Naive thymus-derived CD8-positive, alpha-beta T cell (primary cell): ENCODE results near the gene TOR4A. TPM values are rescaled to one million over a fixed set of nuclear protein-coding genes. Genes with fewer than 3 reads are reported as not detected.
"Not testable (repeated sequence)": the region's sequence is repeated elsewhere in the genome, so short reads cannot be mapped to it uniquely, and the experiment has no call there.

Experiments used
- ATAC-seq, 2 donors: fragments of 150-1000 bp; cut with Tn5 transposase in 1 of 2; sonication (Bioruptor Pico), chemical (Tn5 transposase) in 1 of 2; 1 replicate in 1 of 2; 2 replicates in 1 of 2; pipeline ENCODE4 v1.10.0; 2021; ENCODE audit warnings: mild to moderate bottlenecking in 2 of 2, moderate library complexity in 2 of 2
- POLR2A ChIA-PET: fragments of 350-600 bp; sonication (Branson Sonifier 250); formaldehyde crosslinking; loops from one replicate; lab custom pipeline; 2021; ENCODE audit warnings: antibody characterized with exemption; lab: Charles Lee
- DNase-seq, 10 donors: peaks; one replicate each; pipeline versions ENCODE4 v3.0.0 to v3.0.0-alpha.2; 2020 to 2022
- H3K27ac Mint-ChIP-seq, 10 donors: one replicate each; pipeline ENCODE4 v1.8.0; 2020 to 2022; ENCODE audit warnings: mild to moderate bottlenecking in 10 of 10, mixed read lengths in 10 of 10, moderate library complexity in 4 of 10, inconsistent platforms in 1 of 10
- H3K27me3 Mint-ChIP-seq, 5 donors: one replicate each; pipeline ENCODE4 v1.8.0; 2021 to 2022; ENCODE audit warnings: mixed read lengths in 5 of 5
- H3K36me3 Mint-ChIP-seq, 3 donors: one replicate each; pipeline ENCODE4 v1.8.0; 2020 to 2022; ENCODE audit warnings: mixed read lengths in 3 of 3, mild to moderate bottlenecking in 2 of 3, inconsistent platforms in 1 of 3
- H3K4me1 Mint-ChIP-seq, 4 donors: one replicate each; pipeline ENCODE4 v1.8.0; 2021 to 2022; ENCODE audit warnings: mixed read lengths in 4 of 4
- H3K4me3 Mint-ChIP-seq, 10 donors: one replicate each; pipeline ENCODE4 v1.8.0; 2020 to 2022; ENCODE audit warnings: mild to moderate bottlenecking in 10 of 10, mixed read lengths in 10 of 10, moderate library complexity in 6 of 10, inconsistent platforms in 1 of 10
- H3K9me3 Mint-ChIP-seq, 9 donors: one replicate each; pipeline ENCODE4 v1.8.0; 2020 to 2022; ENCODE audit warnings: mixed read lengths in 9 of 9, mild to moderate bottlenecking in 3 of 9, inconsistent platforms in 1 of 9, moderate library complexity in 1 of 9
- polyA plus RNA-seq, 3 donors: library from polyadenylated mRNA; unstranded; fragments of 300-500 nt; fragmentation: Illumina TruSeq; gene quantifications; one replicate each; pipeline ENCODE4 v1.2.3, GENCODE V29; 2021
- total RNA-seq, 8 experiments: library from RNA in 2 of 8; stranded (reverse) in 2 of 8; gene quantifications; one replicate each; pipeline ENCODE4 v1.2.3 and lab custom pipeline; 2021 to 2026

The TOR4A gene
- total and polyA plus RNA-seq, 5 experiments from 2014 or later: 0.12 to 1.4 (median 0.53) TPM; not detected in 1

DNA sequence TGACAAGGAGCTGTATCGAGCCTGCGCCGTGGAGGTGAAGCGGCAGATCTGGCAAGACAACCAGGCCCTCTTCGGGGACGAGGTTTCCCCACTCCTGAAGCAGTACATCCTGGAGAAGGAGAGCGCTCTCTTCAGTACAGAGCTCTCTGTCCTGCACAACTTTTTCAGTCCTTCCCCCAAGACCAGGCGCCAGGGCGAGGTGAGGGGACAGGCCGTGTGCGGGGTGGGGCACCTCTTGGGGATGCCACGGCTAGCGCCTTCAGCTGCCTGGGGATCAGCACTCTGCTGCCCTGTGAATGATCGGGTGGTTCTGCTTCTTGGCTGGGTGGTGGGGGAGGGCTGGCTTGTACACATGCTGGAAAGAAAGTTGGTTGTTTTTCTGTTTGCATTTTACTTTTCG lies 20.7 kb upstream of the TOR4A start:
- DNase-seq (no peak), ATAC-seq (no peak)
- Mint-ChIP-seq H3K27me3 (no peaks in the 10 kb centered on the region), H3K9me3 (no peaks in the 10 kb centered on the region), H3K27ac (peak overlapping the region in 1 of 10 donors; percentile 19), H3K4me3 (peak overlapping the region; percentile 59 to 96 (median 86)), H3K36me3 (peaks cover 0 to 22% (median 3%) of the 10 kb centered on the region in 3 donors), H3K4me1 (peaks cover 4 to 22% (median 15%) of the 10 kb centered on the region in 4 donors)
- POLR2A ChIA-PET: interaction anchor here (0.6 to 8.2 kb wide), 7 partner anchors 9 to 292 kb away, joined by 4 to 139 read pairs (median 6); partner anchors contain the start of genes MAN1B1 and TUBB4B

DNA sequence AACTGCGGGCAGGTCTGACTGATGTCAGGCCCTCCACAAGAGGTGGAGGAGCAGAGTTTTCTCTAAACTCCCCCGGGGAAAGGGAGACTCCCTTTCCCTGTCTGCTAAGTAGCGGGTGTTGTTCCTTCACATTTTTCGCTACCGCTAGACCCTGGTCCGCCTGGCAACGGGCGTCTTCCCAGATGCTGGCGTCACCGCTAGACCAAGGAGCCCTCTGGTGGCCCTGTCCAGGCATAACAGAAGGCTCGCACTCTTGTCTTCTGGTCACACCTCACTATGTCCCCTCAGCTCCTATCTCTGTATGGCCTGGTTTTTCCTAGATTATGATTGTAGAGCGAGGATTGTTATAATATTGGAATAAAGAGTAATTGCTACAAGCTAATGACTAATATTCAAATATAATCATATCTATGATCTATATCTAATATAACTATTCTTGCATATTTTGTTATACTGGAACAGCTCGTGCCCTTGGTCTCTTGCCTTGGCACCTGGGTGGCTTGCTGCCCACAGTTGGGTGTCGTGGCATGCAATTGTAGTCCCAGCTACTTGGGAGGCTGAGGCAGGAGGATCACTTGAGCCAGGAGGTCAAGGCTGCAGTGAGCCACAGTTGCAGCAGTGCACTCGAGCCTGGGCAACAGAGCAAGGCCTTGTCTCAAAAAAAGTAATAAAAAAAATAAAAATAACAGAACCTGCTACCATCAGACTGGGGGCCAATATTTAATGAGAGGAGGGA lies 15.2 kb upstream of the TOR4A start:
- not testable (repeated sequence) for H3K27me3 Mint-ChIP-seq
- peak in 1 of 10 donors; percentile 38 for DNase-seq
- POLR2A ChIA-PET: interaction anchor here (1.2 kb wide), 1 partner anchor 8 kb away, joined by 4 read pairs; no protein-coding TSS in a partner anchor

DNA sequence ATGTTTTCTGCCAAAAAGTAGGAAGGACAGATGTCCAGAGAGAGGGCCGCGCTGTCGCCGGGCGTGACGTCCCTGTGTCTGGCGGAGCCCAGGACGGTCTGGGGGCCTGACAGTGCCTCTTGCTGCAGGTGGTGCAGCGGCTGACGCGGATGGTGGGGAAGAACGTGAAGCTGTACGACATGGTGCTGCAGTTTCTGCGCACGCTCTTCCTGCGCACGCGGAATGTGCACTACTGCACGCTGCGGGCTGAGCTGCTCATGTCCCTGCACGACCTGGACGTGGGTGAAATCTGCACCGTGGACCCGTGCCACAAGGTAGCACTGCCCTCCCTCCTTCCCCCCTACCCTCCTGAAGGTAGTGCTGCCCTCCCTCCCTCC lies 14.6 kb upstream of the TOR4A start:
- no peak overlapping the region for H3K27ac Mint-ChIP-seq
- POLR2A ChIA-PET: no interaction called here
- H3K4me3 Mint-ChIP-seq: no peak overlapping the region
- no peaks in the 10 kb centered on the region for H3K27me3 Mint-ChIP-seq
- peaks cover 0 to 51% (median 13%) of the 10 kb centered on the region in 3 donors for H3K36me3 Mint-ChIP-seq
- no peaks in the 10 kb centered on the region for H3K9me3 Mint-ChIP-seq
- peaks cover 0 to 5% (median under 1%) of the 10 kb centered on the region in 4 donors for H3K4me1 Mint-ChIP-seq
- no peak for ATAC-seq
- no peak for DNase-seq

More for the DNA sequence above, 15.2 kb upstream of the TOR4A start:
- not testable (repeated sequence) for H3K27ac Mint-ChIP-seq, H3K9me3 Mint-ChIP-seq, ATAC-seq, H3K4me1 Mint-ChIP-seq, H3K4me3 Mint-ChIP-seq
- H3K36me3 Mint-ChIP-seq: peaks cover 0 to 46% (median 9%) of the 10 kb centered on the region in 3 donors

DNA sequence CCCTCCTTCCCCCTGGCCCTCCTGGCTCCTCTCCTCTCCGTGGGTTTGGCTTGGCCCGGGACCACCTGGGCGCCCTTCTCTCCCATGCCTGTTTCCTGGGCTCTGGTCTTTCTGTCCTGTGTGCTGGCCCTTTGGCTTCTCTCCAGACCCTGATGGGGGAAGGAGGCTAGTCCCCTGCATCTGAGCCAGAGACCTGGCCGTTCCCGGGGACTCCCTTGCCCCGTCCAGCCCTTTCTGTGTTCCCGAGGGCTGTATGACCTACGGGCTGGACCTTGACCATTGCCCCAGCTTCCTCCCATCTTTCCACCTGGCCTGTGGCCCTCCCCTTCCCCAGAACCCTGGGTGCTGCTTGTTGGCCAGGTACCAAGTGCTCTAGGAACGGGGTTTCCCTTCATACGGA lies 14.0 kb upstream of the TOR4A start:
- Mint-ChIP-seq H3K27ac (no peak overlapping the region), H3K9me3 (no peaks in the 10 kb centered on the region), H3K4me3 (no peak overlapping the region), H3K4me1 (peaks cover under 1 to 5% (median under 1%) of the 10 kb centered on the region in 4 donors), H3K27me3 (no peaks in the 10 kb centered on the region), H3K36me3 (peaks cover 0 to 54% (median 14%) of the 10 kb centered on the region in 3 donors)
- POLR2A ChIA-PET: no interaction called here
- ATAC-seq: no peak
- DNase-seq: no peak

DNA sequence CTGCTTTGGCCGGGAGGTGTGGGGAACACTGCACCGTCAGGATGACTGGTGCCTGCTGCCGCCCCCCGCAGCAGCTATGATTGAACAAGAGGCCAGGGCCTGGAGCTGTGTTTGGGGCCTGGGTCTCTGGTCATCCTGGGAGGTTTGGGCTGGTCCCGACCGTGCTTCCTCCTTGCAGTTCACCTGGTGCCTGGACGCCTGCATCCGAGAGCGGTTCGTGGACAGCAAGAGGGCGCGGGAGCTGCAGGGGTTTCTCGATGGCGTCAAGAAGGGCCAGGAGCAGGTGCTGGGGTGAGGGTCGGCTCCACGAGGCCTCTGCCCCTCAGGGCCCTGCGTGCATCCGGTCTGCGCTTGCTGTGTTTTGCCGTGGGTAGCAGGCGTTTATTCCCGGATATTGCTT lies 13.5 kb upstream of the TOR4A start:
- Mint-ChIP-seq H3K27me3 (no peaks in the 10 kb centered on the region), H3K36me3 (peaks cover 0 to 54% (median 18%) of the 10 kb centered on the region in 3 donors), H3K9me3 (no peaks in the 10 kb centered on the region), H3K4me1 (peaks cover 2 to 5% (median 4%) of the 10 kb centered on the region in 4 donors), H3K4me3 (no peak overlapping the region), H3K27ac (peak overlapping the region in 1 of 10 donors; percentile 48)
- POLR2A ChIA-PET: no interaction called here
- ATAC-seq: no peak
- DNase-seq: no peak

DNA sequence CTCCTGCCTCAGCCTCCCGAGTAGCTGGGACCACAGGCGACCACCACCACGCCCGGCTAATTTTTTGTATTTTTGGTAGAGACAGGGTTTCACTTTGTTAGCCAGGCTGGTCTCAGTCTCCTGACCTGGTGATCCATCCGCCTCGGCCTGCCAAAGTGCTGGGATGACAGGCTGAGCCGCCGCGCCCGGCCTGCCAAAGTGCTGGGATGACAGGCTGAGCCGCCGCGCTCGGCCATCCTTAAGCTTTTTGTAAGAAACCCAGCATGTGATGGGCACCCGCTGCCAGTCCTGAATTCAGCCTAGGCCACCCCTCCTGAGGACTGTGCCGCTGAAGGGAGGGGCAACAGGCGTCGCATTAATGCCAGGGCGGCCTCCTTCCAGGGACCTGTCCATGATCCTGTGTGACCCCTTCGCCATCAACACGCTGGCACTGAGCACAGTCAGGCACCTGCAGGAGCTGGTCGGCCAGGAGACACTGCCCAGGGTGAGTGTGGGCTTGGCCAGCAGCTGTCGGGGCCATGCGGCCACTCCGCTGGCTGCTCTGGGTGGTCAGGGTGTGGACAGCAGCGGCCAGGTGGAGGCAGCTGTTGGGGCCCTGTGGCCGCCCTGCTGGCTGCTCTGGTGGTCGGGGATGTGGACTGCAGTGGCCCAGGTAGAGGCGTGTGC lies 11.9 kb upstream of the TOR4A start:
- no peak overlapping the region for H3K27ac Mint-ChIP-seq
- ATAC-seq: no peak
- H3K4me3 Mint-ChIP-seq: no peak overlapping the region
- H3K36me3 Mint-ChIP-seq: peaks cover 0 to 62% (median 26%) of the 10 kb centered on the region in 3 donors
- no peak for DNase-seq
- H3K27me3 Mint-ChIP-seq: no peaks in the 10 kb centered on the region
- H3K9me3 Mint-ChIP-seq: no peaks in the 10 kb centered on the region
- peaks cover 5 to 13% (median 8%) of the 10 kb centered on the region in 4 donors for H3K4me1 Mint-ChIP-seq
- POLR2A ChIA-PET: interaction anchor here (1.2 to 1.4 kb wide), 3 partner anchors 9 to 28 kb away, joined by 3 to 4 read pairs (median 4); no protein-coding TSS in a partner anchor

DNA sequence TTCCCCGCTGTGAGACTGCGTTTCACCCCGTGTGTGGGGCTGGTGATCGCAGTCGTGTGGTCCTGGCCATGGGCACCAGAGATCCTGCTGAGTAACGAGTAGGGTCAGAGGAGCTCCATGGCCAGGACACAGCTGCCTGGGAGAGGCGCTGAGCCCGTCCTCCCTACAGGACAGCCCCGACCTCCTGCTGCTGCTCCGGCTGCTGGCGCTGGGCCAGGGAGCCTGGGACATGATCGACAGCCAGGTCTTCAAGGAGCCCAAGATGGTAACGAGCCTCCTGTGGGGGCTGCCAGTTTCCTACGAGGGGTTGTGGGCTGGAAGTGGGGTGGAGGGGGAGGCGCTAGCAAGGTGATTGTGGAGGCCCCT lies 11.4 kb upstream of the TOR4A start:
- POLR2A ChIA-PET: interaction anchor here (1.2 to 1.4 kb wide), 2 partner anchors 10 to 28 kb away, joined by 3 to 4 read pairs; no protein-coding TSS in a partner anchor
- peaks cover 7 to 15% (median 9%) of the 10 kb centered on the region in 4 donors for H3K4me1 Mint-ChIP-seq

DNA sequence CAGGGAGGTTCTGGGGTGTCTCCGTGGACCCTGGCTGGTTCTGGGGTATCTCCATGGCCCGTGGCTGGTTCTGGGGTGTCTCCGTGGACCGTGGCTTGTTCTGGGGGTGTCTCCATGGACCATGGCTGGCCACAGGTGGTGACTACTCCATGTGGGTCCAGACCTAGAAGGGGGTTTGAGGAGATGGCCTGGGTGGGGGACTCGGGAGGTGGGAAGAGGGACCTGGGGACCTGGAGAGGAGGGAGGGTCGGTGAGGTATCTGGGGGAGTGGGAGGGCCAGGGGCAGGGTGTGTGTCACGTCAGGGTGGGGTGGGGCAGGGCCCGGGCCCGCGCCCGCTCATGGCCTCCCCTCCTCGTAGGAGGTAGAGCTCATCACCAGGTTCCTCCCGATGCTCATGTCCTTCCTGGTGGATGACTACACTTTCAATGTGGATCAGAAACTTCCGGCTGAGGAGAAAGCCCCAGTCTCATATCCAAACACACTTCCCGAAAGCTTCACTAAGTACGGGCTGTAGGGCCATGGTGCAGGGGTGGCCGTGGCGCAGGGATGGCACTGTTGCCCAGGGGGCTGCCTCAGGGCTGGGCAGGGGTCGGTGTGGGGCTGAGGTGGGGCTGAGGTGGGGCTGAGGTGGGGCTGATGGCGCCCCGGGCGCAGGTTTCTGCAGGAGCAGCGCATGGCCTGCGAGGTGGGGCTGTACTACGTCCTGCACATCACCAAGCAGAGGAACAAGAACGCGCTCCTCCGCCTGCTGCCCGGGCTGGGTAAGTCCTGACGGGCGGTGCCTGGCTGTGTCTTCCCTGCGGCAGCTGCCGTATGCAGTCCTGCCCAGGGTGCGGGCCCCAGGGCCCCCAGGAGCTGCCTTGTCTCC lies 10.7 kb upstream of the TOR4A start:
- peaks cover 9 to 21% (median 13%) of the 10 kb centered on the region in 4 donors for H3K4me1 Mint-ChIP-seq
- no peaks in the 10 kb centered on the region for H3K27me3 Mint-ChIP-seq
- DNase-seq (no peak), ATAC-seq (no peak)
- POLR2A ChIA-PET: interaction anchor here (0.9 to 1.4 kb wide), 3 partner anchors 25 to 30 kb away, joined by 3 read pairs; no protein-coding TSS in a partner anchor
- peaks cover 0 to 57% (median 23%) of the 10 kb centered on the region in 3 donors for H3K36me3 Mint-ChIP-seq
- H3K9me3 Mint-ChIP-seq: no peaks in the 10 kb centered on the region
- no peak overlapping the region for H3K27ac Mint-ChIP-seq
- no peak overlapping the region for H3K4me3 Mint-ChIP-seq

More for the DNA sequence above, 11.4 kb upstream of the TOR4A start:
- H3K27ac Mint-ChIP-seq: no peak overlapping the region
- peaks cover 0 to 60% (median 26%) of the 10 kb centered on the region in 3 donors for H3K36me3 Mint-ChIP-seq
- no peaks in the 10 kb centered on the region for H3K9me3 Mint-ChIP-seq
- no peaks in the 10 kb centered on the region for H3K27me3 Mint-ChIP-seq
- no peak for DNase-seq
- H3K4me3 Mint-ChIP-seq: no peak overlapping the region
- ATAC-seq: no peak

DNA sequence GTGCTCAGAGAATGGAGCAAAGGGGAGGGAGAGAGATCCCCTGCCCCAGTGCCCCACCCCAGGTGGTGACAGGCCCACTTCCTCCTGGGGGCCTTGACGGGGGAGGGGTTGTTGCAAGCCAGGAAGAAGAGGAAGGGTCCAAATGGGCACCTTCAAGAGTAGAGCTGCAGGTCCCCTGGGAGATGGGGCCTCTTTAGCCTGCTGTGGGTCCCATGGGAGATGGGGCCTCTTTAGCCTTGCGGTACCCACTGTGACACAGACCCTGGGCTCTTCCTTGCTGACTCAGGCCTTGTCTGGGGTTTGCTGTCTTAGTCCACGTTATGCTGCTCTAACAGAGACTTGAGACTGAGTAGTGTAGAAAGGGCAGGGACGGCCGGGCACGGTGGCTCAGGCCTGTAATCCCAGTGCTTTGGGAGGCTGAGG lies 9.6 kb upstream of the TOR4A start:
- DNase-seq (no peak), ATAC-seq (no peak)
- H3K4me3 Mint-ChIP-seq: no peak overlapping the region
- POLR2A ChIA-PET: interaction anchor here (1.1 kb wide), 1 partner anchor 26 kb away, joined by 3 read pairs; no protein-coding TSS in a partner anchor
- no peaks in the 10 kb centered on the region for H3K27me3 Mint-ChIP-seq
- peaks cover 0 to 53% (median 23%) of the 10 kb centered on the region in 3 donors for H3K36me3 Mint-ChIP-seq
- peaks cover 9 to 21% (median 15%) of the 10 kb centered on the region in 4 donors for H3K4me1 Mint-ChIP-seq
- no peaks in the 10 kb centered on the region for H3K9me3 Mint-ChIP-seq
- H3K27ac Mint-ChIP-seq: no peak overlapping the region

DNA sequence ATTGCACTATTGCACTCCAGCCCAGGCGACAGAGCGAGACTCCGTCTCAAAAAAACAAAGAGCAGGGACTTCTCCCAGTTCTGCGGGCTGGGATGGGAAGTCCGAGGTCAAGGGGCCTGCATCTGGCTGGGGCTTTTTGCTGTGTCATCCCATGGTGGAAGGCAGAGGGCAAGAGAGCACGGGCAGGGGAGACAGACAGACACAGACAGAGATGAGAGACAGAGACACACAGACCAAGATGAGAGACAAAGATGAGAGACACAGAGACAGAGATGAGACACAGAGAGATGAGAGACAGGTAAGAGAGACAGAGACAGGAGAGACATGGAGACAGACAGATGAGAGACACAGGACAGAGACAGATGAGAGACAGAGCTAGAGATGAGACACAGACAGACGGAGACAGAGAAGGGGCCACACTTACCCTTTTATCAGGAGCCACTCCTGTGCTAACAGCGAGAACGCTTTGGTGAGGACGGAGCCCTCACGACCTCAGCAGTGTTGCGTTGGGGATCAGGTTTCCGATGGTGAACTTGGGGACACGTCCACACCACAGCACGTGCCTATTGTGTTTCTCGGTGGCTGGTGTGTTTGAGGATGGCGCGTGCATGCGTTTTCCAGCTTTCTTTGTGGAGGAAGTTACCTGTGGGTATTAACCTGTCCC lies 8.9 kb upstream of the TOR4A start:
- peaks cover 0 to 54% (median 23%) of the 10 kb centered on the region in 3 donors for H3K36me3 Mint-ChIP-seq
- no peaks in the 10 kb centered on the region for H3K27me3 Mint-ChIP-seq
- DNase-seq (no peak), ATAC-seq (no peak)
- H3K9me3 Mint-ChIP-seq: no peaks in the 10 kb centered on the region
- POLR2A ChIA-PET: no interaction called here
- peak overlapping the region in 2 of 10 donors; percentile 12 to 24 for H3K27ac Mint-ChIP-seq
- peaks cover 9 to 21% (median 15%) of the 10 kb centered on the region in 4 donors for H3K4me1 Mint-ChIP-seq
- H3K4me3 Mint-ChIP-seq: no peak overlapping the region

DNA sequence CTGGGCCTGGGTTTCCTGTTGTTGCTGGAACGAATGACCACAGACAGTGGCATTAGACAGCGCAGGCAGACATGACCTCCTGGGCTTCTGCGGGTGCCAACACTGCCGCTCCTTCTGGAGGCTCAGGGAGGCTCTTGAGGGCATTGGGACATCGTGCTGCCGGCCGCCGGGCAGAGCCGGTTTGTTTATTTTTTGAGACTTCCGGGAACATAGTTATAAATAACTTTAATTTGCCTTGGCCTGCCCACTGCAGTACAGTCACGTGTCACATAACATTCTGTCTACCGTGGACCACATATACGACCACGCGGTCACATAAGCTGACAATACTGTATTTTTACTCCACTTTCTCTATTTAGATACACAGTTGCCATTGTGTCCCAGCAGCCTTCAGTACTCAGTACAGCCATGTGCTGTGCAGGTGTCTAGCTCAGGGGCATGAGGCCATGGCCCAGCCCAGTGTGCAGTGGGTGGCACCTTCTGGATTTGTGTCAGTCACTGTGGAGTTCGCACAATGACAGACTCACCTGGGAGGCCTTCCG lies 8.2 kb upstream of the TOR4A start:
- POLR2A ChIA-PET: no interaction called here
- Mint-ChIP-seq H3K4me3 (no peak overlapping the region), H3K9me3 (no peaks in the 10 kb centered on the region), H3K27me3 (peaks cover 0 to under 1% (median 0%) of the 10 kb centered on the region in 5 donors), H3K27ac (no peak overlapping the region), H3K36me3 (peaks cover 0 to 49% (median 23%) of the 10 kb centered on the region in 3 donors), H3K4me1 (peaks cover 9 to 21% (median 15%) of the 10 kb centered on the region in 4 donors)
- DNase-seq (no peak), ATAC-seq (no peak)
